Neuronal stem cell (in vitro differentiated cells): ENCODE measurements around the gene DSCAM.

Experiments
- DNase-seq: peaks from one replicate; pipeline ENCODE4 v3.0.0-alpha.2; 2013; ENCODE audit warnings: low spot score
- H2AFZ ChIP-seq: one replicate; pipeline ENCODE4 v1.6.1; 2013; ENCODE audit warnings: mild to moderate bottlenecking, low read length, inconsistent platforms
- H2AK5ac ChIP-seq: 2 replicates; pipeline ENCODE4 v1.6.1; 2013; ENCODE audit warnings: low read depth, mild to moderate bottlenecking, inconsistent platforms, low read length, moderate library complexity, mixed read lengths
- H2BK120ac ChIP-seq: 2 replicates; pipeline ENCODE4 v1.6.1; 2013; ENCODE audit warnings: low read depth, mild to moderate bottlenecking, inconsistent platforms, low read length, moderate library complexity, mixed read lengths
- H2BK12ac ChIP-seq: one replicate; pipeline ENCODE4 v1.6.1; 2013; ENCODE audit warnings: low read length, inconsistent platforms
- H2BK15ac ChIP-seq: 2 replicates; pipeline ENCODE4 v1.6.1; 2013; ENCODE audit warnings: mild to moderate bottlenecking, low read length, inconsistent platforms, mixed read lengths
- H2BK5ac ChIP-seq: one replicate; pipeline ENCODE4 v1.6.1; 2013; ENCODE audit warnings: inconsistent platforms, mild to moderate bottlenecking, low read length, moderate library complexity
- H3K14ac ChIP-seq: one replicate; pipeline ENCODE4 v1.6.1; 2013; ENCODE audit warnings: low read length, inconsistent platforms
- H3K18ac ChIP-seq: 2 replicates; pipeline ENCODE4 v1.6.1; 2013; ENCODE audit warnings: low read length, inconsistent platforms
- H3K23ac ChIP-seq: 2 replicates; pipeline ENCODE4 v1.6.1; 2013; ENCODE audit warnings: low read depth, mild to moderate bottlenecking, mixed read lengths, low read length, inconsistent platforms; ENCODE audit not compliant: poor library complexity
- H3K27ac ChIP-seq: replicated peaks from 3 replicates; pipeline ENCODE4 v1.5.1; 2013; ENCODE audit warnings: low read length, inconsistent platforms
- H3K27me3 ChIP-seq, 3 experiments: 2 replicates each; pipeline ENCODE4 v1.6.1; 2013; ENCODE audit warnings: low read length in 3 of 3, mild to moderate bottlenecking in 2 of 3, inconsistent platforms in 1 of 3, low read depth in 1 of 3, mixed read lengths in 1 of 3, moderate library complexity in 1 of 3; ENCODE audit not compliant: control insufficient read depth in 3 of 3, insufficient read depth in 3 of 3
- H3K36me3 ChIP-seq, 2 donors: replicated peaks in 1 of 2; 2 replicates each; pipeline ENCODE4 v1.6.1; 2013; ENCODE audit warnings: low read length in 2 of 2; ENCODE audit not compliant: control insufficient read depth in 2 of 2, insufficient read depth in 2 of 2
- H3K4ac ChIP-seq: 2 replicates; pipeline ENCODE4 v1.6.1; 2013; ENCODE audit warnings: inconsistent platforms, mild to moderate bottlenecking, low read length, moderate library complexity
- H3K4me1 ChIP-seq, 2 donors: 1 replicate in 1 of 2; 2 replicates in 1 of 2; pipeline ENCODE4 v1.6.1; 2013; ENCODE audit warnings: low read length in 2 of 2, low read depth in 1 of 2; ENCODE audit not compliant: control insufficient read depth in 2 of 2, insufficient read depth in 1 of 2
- H3K4me2 ChIP-seq: one replicate; pipeline ENCODE4 v1.6.1; 2013; ENCODE audit warnings: mild to moderate bottlenecking, low read length, inconsistent platforms; ENCODE audit not compliant: insufficient read depth, poor library complexity, severe bottlenecking
- H3K4me3 ChIP-seq, 2 donors: 2 replicates each; pipeline ENCODE4 v1.5.1; 2013; ENCODE audit warnings: low read length in 2 of 2, mild to moderate bottlenecking in 2 of 2, inconsistent platforms in 1 of 2, moderate library complexity in 1 of 2
- H3K79me1 ChIP-seq: one replicate; pipeline ENCODE4 v1.6.1; 2013; ENCODE audit warnings: low read depth, mild to moderate bottlenecking, inconsistent platforms, low read length, moderate library complexity
- H3K9ac ChIP-seq: one replicate; pipeline ENCODE4 v1.6.1; 2013; ENCODE audit warnings: mild to moderate bottlenecking, low read depth, low read length, inconsistent platforms; ENCODE audit not compliant: poor library complexity
- H3K9me3 ChIP-seq, 2 donors: replicated peaks in 1 of 2; 2 replicates each; pipeline versions ENCODE3 to v1.6.1; 2013; ENCODE audit warnings: low read length in 2 of 2, mild to moderate bottlenecking in 2 of 2, inconsistent platforms in 1 of 2, low read depth in 1 of 2, mixed read lengths in 1 of 2, moderate library complexity in 1 of 2; ENCODE audit not compliant: control insufficient read depth in 2 of 2, insufficient read depth in 1 of 2
- H4K8ac ChIP-seq: one replicate; pipeline ENCODE4 v1.6.1; 2013; ENCODE audit warnings: low read depth, mild to moderate bottlenecking, inconsistent platforms, low read length, moderate library complexity
- H4K91ac ChIP-seq: one replicate; pipeline ENCODE4 v1.6.1; 2013; ENCODE audit warnings: low read length, low read depth, mild to moderate bottlenecking, inconsistent platforms; ENCODE audit not compliant: poor library complexity
- WGBS, 2 donors: extraction: QIAGEN DNeasy Blood & Tissue Kit; methylation state at CpG; one replicate each; pipeline ENCODE4 v1.1.7; 2013; ENCODE audit warnings: missing lambda C conversion rate in 2 of 2, mixed read lengths in 1 of 2; ENCODE audit not compliant: insufficient read length in 2 of 2, insufficient replicate concordance in 1 of 2; ENCODE audit errors: extremely low coverage in 2 of 2; 5-methylcytosine and 5-hydroxymethylcytosine counted together

The DSCAM gene

GRCh38 chr21:40605094-40605493 is 241.9 kb downstream of the DSCAM start:
- H3K79me1 ChIP-seq: no peaks in the 10 kb centered on the region
- H2BK12ac ChIP-seq: no peak overlapping the region
- H3K4ac ChIP-seq: no peak overlapping the region
- H3K36me3 ChIP-seq: no peaks in the 10 kb centered on the region
- no peak overlapping the region for H3K9ac ChIP-seq
- H3K14ac ChIP-seq: no peak overlapping the region
- H3K27me3 ChIP-seq: no peaks in the 10 kb centered on the region
- H4K91ac ChIP-seq: no peak overlapping the region
- no peak overlapping the region for H3K23ac ChIP-seq
- H3K4me2 ChIP-seq: no peak overlapping the region
- no peak overlapping the region for H2BK120ac ChIP-seq
- peaks cover 0 to 4% of the 10 kb centered on the region in 2 donors for H3K9me3 ChIP-seq
- H3K18ac ChIP-seq: no peak overlapping the region
- no peak overlapping the region for H3K27ac ChIP-seq
- H2AFZ ChIP-seq: no peak overlapping the region
- no CpG with 5 or more reads among the region's 4 CpGs for WGBS, 2 donors
- no peaks in the 10 kb centered on the region for H3K4me1 ChIP-seq
- no peak overlapping the region for H2BK15ac ChIP-seq
- H4K8ac ChIP-seq: no peak overlapping the region
- no peak overlapping the region for H2BK5ac ChIP-seq
- no peak overlapping the region for H3K4me3 ChIP-seq
- H2AK5ac ChIP-seq: no peak overlapping the region
- DNase-seq: no peak

DNA sequence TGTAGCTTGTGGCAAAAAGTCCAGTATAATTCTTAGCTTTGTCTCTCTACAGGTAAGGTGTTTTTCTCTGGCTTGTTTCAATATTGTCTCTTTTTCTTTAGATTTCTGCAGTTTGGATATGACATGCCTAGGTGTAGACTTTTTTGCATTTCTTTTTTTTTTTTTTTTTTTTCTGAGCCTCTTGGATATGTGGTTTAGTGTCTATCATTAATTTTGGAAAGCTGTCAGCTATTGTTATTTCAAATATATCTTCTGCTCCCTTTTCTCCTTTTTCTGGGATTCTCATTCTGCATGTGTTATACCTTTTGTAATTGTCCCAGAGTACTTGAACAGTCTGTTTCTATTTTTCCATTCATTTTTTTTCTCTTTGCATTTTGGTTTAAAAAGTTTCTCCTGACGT is 243.2 kb downstream of the DSCAM start:
- no peak overlapping the region for H3K4me2 ChIP-seq
- H3K9me3 ChIP-seq: peaks cover 0 to 4% of the 10 kb centered on the region in 2 donors
- H4K91ac ChIP-seq: no peak overlapping the region
- no CpG with 5 or more reads among the region's 1 CpG for WGBS, 2 donors
- H3K27ac ChIP-seq: no peak overlapping the region
- no peaks in the 10 kb centered on the region for H3K79me1 ChIP-seq
- H3K36me3 ChIP-seq: no peaks in the 10 kb centered on the region
- no peak overlapping the region for H2BK120ac ChIP-seq
- no peaks in the 10 kb centered on the region for H3K4me1 ChIP-seq
- H2AK5ac ChIP-seq: no peak overlapping the region
- no peak for DNase-seq
- H2AFZ ChIP-seq: no peak overlapping the region
- no peak overlapping the region for H3K14ac ChIP-seq
- no peak overlapping the region for H3K23ac ChIP-seq
- H3K4me3 ChIP-seq: no peak overlapping the region
- H3K9ac ChIP-seq: no peak overlapping the region
- no peak overlapping the region for H3K4ac ChIP-seq
- no peak overlapping the region for H3K18ac ChIP-seq
- no peak overlapping the region for H2BK5ac ChIP-seq
- no peak overlapping the region for H2BK15ac ChIP-seq
- no peaks in the 10 kb centered on the region for H3K27me3 ChIP-seq
- H4K8ac ChIP-seq: no peak overlapping the region
- no peak overlapping the region for H2BK12ac ChIP-seq

- H3K14ac ChIP-seq: no peak overlapping the region
- H2AFZ ChIP-seq: no peak overlapping the region
- H2BK15ac ChIP-seq: no peak overlapping the region
- no peak overlapping the region for H2BK12ac ChIP-seq
- H3K23ac ChIP-seq: no peak overlapping the region
- H3K4me3 ChIP-seq: no peak overlapping the region
- WGBS, 2 donors: no CpG with 5 or more reads among the region's 4 CpGs
- no peak overlapping the region for H3K4ac ChIP-seq
- H4K8ac ChIP-seq: no peak overlapping the region
- no peak overlapping the region for H2AK5ac ChIP-seq
- H3K9me3 ChIP-seq: peaks cover 0 to 6% of the 10 kb centered on the region in 2 donors
- no peak overlapping the region for H2BK120ac ChIP-seq
- H3K4me2 ChIP-seq: no peak overlapping the region
- DNase-seq: no peak
- no peaks in the 10 kb centered on the region for H3K4me1 ChIP-seq
- no peaks in the 10 kb centered on the region for H3K36me3 ChIP-seq
- H3K18ac ChIP-seq: no peak overlapping the region
- H4K91ac ChIP-seq: no peak overlapping the region
- no peak overlapping the region for H2BK5ac ChIP-seq
- no peaks in the 10 kb centered on the region for H3K27me3 ChIP-seq
- no peak overlapping the region for H3K27ac ChIP-seq
- H3K9ac ChIP-seq: no peak overlapping the region
- no peaks in the 10 kb centered on the region for H3K79me1 ChIP-seq
These were observed 244.9 kb downstream of the DSCAM start for GRCh38 chr21:40602080-40602479.

GRCh38 chr21:40595806-40596205 is 251.2 kb downstream of the DSCAM start:
- Histone ChIP-seq H3K18ac (no peak overlapping the region), H2BK12ac (no peak overlapping the region), H3K14ac (peak overlapping the region; percentile 57), H3K79me1 (peaks cover 2% of the 10 kb centered on the region), H3K27ac (no peak overlapping the region), H2BK5ac (no peak overlapping the region), H2BK120ac (no peak overlapping the region), H3K4me3 (no peak overlapping the region), H2BK15ac (no peak overlapping the region), H3K23ac (no peak overlapping the region), H2AK5ac (no peak overlapping the region), H3K27me3 (no peaks in the 10 kb centered on the region), H3K4me2 (no peak overlapping the region), H3K9ac (no peak overlapping the region), H3K9me3 (peaks cover 0 to 3% of the 10 kb centered on the region in 2 donors), H4K91ac (no peak overlapping the region), H4K8ac (no peak overlapping the region), H3K4me1 (no peaks in the 10 kb centered on the region), H2AFZ (no peak overlapping the region), H3K4ac (no peak overlapping the region), H3K36me3 (no peaks in the 10 kb centered on the region)
- whole genome bisulfite sequencing, 2 donors: no CpG with 5 or more reads among the region's 8 CpGs
- no peak for DNase-seq
